Activated CD8-positive, alpha-beta memory T cell treated with anti-CD3 and anti-CD28 coated beads, Interleukin-2, amount 50 U/mL, for 48 hours (primary cell): Measurements from ENCODE around the gene KRT17.
"Not testable (repeated sequence)": the region's sequence is repeated elsewhere in the genome, so short reads cannot be mapped to it uniquely, and the experiment has no call there.

ENCODE experiments used
- DNase-seq: peaks from one replicate; pipeline ENCODE4 v3.0.0-alpha.2; 2020

Gene KRT17

DNA sequence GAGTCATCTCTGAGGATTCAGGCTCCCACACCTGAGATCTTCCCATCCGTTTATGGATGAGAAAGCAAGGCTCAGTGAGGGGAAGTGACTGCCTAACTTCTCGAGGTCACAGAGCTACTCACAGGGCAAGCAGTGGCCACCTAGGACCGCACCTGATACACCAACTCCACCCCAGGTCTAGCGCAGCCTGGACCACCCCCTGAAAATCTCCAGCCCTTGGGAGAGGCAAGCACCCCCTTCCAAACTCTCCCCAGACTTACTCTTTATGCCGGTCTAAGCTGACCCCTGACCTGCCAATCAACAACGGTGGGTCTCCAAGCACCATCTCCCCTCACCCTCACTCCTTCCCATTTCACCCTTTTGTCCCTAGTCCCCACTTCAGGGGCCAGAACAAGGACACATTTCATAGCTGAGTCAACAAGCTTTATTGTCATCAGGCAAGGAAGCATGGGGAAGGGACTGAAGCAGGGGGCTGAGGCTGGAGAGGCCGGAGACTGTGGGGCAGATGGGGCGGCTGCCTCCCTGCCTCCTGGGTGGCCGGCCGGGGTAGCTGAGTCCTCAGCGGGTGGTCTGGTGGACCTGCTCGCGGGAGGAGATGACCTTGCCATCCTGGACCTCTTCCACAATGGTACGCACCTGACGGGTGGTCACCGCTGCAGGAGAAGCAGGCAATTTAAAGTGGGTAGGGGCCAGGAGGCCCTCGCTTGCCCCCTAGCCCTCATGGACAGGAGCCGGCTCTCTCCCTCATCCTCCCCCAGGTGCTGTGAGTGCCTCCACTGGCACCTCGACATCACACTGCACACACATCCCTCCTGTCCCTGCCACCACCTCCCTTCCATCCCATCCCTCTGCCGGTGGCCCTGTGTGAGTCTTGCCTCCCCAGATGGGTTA lies 5.1 kb downstream of the KRT17 start:
- DNase-seq: no peak

DNA sequence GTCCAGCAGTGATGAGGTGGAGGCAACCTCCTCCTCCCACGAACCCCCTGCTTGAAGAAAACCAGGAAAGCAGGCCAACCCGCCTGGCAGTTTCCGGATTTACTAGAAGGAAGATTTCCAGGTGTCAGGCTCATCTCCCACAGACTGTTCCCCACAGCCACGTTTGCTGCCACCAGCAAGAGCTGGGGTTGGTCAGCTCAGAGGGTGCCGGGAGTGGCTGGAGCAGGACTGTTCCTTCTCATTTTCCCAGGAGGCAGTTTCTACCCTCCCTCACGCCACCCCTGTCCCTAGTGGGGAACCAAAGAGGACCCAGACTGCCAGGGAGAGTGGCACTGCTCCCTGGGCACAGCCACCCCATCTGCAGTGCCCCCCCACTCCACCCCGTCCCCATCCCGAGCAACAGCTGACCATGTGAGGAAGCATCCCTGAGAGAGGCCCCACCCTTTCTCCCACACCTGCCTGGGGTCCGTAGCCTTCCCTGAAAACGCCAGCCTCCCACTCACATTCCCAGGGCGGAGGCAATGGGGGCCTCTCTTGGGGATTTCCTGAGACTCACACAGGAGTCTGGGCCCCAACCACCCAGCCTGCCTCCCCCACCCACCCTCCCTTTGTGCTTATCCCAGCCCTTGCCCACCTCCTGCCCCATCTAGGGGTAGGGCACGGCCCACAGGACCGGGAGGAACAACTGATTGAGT lies 5.9 kb downstream of the KRT17 start:
- no peak for DNase-seq

DNA sequence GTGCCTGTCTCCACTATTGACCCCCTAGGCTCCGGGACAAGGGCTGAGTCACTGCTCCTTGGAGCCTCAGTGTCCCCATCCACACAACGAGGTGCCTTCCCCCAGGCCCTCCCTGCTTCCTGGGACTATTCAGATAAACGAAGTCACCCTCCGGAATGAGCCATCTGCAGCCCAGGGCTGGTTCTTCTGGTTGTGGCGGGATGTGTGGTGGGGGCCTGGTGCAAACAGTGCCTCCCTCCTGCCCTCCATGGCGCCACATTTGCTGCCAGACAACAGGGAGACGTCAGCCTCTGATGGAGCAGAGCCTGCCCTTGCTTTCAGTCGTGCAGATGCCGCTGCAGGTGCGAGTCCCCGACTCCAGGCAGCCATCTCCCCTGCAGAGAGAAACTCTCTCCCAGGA lies 6.7 kb downstream of the KRT17 start:
- DNase-seq: no peak

DNA sequence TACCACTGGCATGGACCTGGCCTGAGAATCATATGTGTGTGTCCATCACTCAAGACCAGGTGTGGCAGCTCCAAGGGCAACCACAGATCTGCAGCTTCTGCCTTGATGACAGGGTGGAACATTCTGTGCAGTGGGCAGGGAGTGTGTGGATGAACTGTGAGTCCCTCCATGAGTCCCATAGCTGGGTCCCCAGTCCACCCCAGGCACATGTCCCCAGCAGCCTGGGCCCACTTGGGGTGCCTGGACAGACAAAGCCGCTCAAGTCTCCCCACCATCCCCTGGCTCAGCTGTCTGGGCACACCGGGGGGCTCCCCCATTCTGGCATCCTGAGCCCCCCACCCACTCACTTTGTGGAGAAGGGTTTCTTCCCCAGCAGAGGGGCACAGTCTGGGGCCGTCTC lies 7.2 kb downstream of the KRT17 start:
- DNase-seq: no peak

DNA sequence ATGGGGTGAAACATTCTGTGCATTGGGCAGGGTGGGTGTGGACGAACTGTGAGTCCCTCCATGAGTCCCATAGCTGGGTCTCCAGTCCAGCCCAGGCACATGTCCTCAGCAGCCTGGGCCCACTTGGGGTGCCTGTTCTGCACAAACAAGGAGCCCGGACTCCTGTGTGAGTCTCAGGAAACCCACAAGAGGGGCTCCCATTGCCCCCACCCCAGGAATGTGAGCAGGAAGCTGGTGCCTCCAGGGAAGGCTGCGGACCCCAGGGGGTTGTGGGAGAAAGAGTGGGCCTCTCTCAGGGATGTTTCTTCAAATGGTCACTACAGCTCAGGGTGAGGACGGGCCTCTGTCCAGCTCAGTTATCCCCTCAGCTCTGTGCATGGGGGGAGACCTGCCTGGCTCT lies 7.9 kb downstream of the KRT17 start:
- not testable (repeated sequence) for DNase-seq

DNA sequence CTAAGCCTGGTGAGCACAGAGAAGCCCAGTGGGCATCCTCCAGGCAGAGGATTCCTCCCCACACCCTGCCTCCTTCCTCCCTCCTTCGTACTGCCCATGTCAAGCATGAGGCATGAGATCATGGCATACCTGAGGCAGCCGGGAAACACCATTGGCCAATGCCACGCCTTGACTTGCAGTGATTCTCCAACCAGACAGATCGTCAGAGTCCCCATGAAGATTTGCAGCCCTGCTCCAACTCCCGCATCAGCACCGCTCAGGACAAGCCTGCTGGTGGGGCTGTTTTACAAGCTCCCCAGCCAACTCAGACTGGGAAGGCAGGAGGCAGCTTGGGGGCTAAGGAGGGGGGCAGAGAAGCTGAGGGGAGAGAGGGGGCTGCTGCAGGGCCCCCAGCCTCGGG lies 8.9 kb downstream of the KRT17 start:
- no peak for DNase-seq

DNA sequence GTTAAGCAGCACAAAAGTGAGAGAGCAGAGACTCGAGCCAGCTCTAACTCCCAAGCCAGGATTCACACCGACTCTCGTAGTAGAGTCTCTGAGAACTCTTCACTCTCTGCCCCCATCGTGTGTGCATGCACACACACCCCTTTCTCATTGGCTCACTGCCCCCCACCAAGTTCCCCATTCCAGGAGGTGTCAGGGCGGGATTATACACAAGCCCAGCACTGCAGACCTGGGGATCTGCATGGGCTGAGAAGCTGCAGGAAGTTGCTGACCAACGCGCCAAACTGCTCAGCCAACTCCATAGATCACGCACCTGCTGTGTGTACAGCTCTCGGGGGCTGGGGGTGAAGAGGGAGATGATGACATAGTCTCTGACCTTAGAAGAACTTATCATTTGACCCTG lies 9.6 kb downstream of the KRT17 start:
- DNase-seq: not testable (repeated sequence)

DNA sequence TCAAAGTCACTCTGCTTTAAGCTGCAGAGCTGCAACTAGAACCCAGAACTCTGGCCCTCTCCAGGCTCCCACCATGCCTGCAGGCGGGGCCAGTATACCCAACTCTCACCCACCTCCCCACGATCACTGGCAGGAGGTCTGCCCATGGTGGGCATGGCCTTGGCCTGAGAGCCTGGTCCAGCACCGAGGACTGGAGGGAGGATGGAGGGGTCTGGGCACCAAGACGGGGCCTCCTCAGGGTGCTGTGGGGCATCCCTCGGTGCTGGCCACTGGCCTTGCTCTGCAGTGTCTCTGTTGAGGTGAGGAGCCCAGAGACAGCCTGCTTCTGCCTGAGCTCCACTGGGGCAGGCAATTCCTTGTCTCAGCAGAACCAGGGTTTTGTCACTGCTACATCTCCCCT lies 10.3 kb downstream of the KRT17 start:
- DNase-seq: no peak

DNA sequence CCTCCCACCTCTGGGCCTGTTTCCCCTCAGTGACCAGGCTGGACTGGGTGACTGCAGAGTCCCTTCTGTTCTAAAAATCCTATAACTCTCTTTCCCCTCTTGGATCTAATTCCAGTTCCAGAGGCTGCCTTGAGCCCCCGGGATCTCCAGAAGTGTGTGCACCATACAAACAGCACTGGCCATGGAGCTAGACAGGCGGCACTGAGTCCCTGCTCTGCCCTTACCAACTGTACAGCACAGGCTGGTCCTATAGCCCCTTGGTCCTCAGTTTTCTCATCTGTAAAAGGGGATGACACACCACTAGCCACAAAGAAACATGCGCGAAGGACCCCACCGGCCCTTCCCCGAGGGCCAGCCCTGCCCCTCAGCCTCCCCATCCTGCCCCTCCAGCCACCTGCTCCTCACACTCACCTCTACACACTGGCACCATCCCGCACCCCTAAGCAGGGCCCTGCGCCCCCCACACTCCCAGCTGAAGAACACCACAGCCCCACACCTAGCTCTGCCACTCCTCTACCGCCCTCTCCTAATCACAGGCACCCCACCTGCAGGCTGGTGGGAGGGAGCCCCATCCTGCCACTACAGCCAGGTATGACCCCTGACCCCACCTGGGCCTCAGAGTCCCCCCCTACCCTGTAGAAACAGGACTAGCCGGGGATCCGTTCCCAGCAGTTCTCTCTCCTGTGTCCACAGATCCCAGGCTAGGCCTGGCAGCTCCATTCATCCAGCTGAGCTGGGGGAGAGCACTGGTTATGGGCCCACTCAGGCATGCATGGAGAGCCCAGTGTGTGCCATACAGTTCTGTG lies 10.9 kb downstream of the KRT17 start:
- DNase-seq: no peak

DNA sequence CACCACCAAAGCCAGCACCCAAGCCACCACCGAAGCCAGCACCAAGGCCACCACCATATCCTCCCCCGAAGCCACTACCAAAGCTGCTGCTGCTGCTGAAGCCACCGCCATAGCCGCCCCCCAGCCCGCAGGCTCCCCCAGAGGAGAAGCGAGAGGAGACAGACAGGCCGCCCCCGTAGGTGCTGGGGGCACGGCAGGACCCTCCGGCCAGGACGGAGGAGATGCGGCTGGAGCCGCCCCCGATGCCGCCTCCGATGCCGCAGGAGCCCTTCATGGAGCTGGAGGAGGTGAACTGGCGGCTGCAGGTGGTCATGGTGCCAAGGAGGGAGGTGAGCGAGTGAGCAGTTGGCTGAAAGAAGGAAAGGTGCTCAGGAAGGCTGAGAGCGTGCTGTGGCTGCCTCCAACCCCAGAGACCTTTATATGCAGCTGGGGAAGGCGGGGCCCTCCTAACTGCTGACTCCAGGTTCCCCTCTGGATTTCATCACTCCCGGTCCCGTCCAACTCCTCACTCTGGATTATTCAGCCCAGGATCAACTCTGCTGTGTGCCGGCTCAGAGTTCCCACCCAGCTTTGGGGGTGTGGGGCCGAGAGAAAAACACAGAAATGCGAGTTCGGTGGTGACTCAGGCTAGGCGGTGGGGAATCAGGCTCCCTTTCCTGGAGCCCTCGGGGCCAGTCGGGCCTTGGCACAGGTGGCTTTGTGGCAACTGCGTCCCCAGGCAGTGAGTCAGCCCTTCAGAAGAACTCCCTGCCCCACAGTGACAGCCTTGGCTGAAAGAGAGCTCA lies 11.8 kb downstream of the KRT17 start, which contains the start of gene KRT16:
KRT16 (minus strand) TSS at position 392 of the 785 bp plus-strand sequence; CDS start at position 313, 79 bp downstream.
- DNase-seq: not testable (repeated sequence)

DNA sequence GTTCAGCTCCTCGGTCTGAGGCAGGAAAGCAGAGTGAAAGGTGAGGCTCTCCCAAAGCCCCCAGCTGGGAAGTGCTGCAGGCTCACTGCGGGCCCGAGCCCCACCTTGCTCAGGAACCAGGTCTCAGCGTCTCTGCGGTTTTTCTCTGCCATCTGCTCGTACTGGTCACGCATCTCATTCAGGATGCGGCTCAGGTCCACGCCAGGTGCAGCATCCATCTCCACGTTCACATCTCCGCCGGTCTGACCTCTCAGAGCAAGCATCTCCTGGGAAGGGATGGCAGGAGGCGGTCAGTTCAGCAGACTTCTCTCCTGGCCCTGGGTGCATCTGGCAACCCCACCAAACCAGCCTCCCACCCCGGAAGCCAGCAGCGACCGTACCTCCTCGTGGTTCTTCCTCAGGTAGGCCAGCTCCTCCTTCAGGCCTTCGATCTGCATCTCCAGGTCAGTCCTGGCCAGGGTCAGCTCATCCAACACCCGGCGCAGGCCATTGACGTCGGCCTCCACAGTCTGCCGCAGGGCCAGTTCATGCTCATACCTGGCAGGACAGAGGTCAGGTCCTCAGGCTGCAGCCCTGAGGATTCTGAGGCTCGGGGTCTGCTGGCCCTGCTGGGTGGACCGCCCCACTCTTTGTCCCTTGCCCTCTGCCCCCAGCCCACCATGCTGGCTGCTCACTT lies 13.3 kb downstream of the KRT17 start:
- no peak for DNase-seq

DNA sequence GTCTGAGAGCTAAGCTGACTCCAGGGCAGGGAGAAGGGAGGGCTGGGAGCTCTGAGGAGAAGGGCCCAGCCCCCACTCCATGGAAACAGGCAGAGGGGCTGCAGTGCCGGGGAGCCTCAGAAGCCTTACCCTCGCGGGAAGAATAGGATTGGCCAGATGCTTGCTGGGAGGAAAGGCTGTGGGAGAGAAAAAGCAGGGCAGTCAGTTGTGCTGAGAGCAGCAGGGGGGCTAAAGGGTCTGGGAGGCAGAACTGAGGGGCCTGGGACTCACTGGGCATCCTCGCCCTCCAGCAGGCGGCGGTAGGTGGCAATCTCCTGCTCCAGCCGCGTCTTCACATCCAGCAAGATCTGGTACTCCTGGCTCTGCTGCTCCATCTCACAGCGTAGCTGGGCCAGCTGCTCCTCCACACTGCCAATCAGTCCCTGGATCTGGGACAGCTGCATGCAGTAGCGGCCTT lies 14.3 kb downstream of the KRT17 start:
- DNase-seq: not testable (repeated sequence)

DNA sequence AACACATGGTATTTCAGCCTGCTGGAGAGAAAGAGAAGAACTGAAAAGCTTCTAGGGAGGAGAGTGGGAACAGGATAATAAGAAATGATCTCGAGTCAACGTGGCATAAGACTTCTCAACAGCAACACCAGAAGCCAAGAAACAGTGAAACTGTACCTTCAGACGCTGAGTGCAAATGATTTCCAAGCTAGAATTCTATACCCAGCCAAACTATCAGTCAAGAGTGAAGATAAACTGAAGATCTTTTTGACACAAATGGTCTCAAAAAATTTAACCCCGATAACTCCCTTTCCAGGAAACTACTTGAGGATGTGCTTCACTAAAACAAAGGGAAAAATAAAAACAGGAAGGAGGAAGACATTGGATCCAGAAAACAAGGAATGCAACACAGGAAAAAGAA lies 17.4 kb downstream of the KRT17 start:
- DNase-seq: not testable (repeated sequence)

DNA sequence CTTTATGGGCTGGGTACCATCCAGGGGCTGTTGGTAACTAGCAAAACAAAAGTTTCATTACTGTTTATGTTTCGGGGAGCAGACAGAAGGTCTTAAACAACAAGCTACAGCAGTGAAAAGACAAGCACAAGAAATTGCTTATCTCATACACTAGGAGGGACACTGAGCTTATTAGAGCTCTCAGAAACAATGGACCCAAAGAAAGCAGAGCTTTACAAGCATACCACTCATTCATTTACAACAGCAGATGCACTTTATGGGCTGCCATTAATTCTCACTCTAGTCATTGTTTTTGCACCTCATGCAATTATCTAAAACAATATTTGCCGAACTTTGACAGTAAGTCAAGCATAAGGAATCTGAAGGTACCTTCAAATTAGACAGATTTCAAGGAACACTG lies 21.9 kb downstream of the KRT17 start:
- no peak for DNase-seq

DNA sequence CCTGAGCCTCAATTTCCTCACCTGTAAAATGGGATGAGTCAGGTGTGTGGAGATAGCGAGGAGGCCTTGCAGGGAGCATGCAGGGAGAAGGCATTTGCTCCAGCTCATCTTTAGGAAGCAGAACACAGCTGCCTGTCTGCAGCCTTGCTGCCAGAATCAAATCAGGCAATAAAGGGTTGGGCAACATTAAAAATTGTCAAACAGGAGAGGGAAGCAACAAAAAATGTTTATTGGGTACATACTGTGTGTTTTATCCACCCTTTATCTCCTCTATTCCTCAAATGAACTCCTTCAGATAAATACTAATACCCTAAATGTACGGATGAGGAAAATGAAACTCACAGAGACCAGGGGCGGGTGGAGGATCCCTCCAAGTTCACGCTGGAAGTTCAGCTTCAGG lies 24.1 kb downstream of the KRT17 start:
- DNase-seq: no peak

DNA sequence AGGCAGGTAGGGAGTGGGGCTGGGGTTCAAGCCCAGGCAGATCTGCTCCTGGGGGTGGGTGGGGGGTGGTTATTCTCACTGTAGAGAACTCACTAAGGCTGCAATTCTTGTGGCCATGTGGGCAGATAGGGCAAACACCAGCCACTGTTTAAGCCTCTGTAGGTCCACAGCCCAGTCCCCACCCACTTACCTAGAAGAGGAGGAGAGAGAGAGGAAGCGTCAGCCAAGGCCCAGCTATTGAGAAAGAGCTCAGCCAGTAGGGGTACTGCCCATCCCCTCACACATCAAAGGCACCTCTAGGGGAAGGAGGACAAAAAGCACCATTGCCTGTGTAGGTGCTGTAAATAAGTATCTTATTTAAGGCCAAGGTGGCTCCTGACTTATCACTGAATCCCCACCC lies 24.7 kb downstream of the KRT17 start:
- no peak for DNase-seq

DNA sequence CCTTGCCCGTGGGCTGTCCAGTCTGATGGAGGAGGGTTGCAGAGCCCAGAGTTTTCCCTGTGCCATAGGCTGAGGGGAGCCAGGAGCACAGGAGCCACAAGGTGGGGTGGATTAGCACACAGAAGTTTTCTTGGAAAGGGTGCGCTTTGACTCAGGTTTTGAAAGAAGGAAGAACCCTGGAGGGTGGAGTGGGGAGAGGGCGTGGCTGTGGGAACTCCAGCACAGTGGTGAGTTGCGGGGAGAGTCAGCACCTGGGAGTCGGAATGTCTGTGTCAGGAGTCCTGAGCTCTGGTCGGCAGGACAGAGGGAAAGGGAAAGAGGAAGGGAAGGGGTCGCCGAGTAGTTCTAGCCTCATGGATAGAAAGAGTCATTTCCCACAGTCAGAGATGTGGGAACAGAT lies 28.8 kb downstream of the KRT17 start:
- no peak for DNase-seq

DNA sequence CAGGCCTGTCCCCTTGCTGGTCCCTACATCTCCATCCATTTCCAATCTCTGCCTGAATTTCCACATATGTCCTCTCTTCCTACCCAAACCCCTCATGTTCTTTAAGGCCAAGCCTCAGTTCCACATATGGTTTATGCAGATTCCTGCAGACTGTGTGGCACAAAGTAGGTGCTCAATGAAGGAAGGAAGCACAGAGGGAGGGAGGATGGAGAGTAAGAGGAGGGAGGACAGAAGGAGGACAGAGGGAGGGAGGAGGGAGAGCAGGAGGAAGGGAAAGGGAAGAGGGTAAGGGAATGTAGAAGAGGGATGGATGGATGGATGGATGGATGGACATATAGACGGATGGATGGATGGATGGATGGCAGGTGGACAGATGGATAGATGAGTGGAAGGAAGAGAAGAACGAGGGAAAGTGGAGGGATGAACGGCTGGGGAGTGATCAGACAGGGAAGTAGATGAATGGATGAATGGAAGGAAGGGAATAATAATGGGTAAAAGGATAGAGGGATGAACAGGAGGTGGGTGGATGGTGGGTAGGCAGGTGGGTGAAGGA lies 29.9 kb downstream of the KRT17 start:
- no peak for DNase-seq

DNA sequence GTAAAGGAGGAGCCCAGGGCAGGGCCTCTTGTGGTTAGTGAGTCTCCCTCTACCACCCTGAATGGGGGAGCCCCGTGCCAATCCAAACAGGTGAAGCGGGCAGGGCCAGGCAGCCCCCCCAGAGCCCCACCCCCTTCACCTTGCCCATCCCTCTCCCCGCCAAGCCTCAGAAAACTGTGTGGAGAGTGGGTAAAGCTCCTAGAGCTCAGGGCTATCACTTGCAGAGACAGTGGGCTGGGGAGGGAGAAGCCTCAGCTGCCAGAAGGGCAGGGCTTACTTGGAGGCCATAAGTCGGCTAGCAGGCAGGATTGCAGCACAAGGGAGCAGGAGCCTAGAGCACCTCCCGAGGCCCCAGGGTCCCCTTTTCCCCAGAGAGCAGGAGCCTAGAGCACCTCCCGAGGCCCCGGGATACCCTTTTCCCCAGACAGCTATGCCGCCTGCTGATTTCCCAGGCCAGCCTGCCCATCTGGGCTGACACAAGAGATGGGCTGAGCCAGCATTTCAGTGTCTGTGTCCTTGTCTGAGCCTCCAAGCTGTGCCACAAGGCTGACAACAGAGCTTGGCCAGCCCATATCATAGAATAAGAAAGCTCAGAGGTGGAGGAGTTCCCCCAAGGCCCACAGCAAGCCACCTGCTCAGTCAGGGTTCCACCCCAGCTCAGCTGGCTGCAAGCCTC lies 30.9 kb downstream of the KRT17 start:
- DNase-seq: no peak

DNA sequence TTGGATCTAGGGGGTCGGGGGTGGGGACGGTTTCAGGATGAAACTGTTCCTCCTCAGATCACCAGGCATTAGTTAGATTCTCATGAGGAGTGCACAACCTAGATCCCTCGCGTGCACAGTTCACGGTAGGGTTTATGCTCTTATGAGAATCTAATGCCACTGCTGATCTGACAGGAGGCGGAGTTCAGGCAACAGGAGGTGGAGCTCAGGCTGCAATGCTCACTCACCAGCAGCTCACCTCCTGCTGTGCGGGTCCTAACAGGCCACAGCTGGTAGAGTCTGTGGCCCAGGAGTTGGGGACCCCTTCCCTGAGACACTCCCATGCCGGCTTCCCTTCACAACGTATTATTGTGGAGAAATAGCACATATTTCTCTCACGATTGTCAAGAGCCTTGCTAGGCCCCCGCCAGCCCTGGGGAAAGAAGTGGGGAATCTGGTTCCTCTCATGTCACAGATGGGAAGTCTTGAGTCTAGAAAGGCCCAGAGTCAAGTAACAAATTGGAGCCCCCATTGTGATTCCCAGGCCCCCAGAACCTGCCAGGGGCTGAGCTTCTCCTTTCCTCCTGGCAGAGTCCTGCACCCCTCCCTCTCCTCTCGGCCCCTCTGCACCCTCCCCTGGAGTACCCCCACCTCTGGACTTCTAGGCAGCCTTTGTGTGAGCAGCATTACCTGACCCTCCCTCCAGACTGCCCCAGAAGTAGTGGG lies 31.6 kb downstream of the KRT17 start:
- no peak for DNase-seq
